ENCODE data around the gene THAP10. TPM values are rescaled to one million over a fixed set of nuclear protein-coding genes. Genes with fewer than 3 reads are reported as not detected.
A peak's percentile ranks its signal among the peaks of the same experiment; 100 is the strongest.

Gene THAP10
- total and polyA plus RNA-seq, 5 donors from 2014 or later, result not detected

- Mint-ChIP-seq H3K4me3 (no peak overlapping the region), H3K36me3 (no peaks in the 10 kb centered on the region), H3K27ac (no peak overlapping the region), H3K27me3 (no peaks in the 10 kb centered on the region), H3K9me3 (peaks cover 2 to 26% (median 4%) of the 10 kb centered on the region in 7 donors), H3K4me1 (no peaks in the 10 kb centered on the region)
- Histone ChIP-seq H3K27ac (ENCODE audit: insufficient read depth, low read length, poor library complexity, severe bottlenecking) (no peak overlapping the region), H3K9me3 (ENCODE audit: control insufficient read depth in 2 of 2, low read length in 2 of 2) (peaks cover 11 to 13% of the 10 kb centered on the region in 2 experiments), H3K36me3 (ENCODE audit: control insufficient read depth, insufficient read depth, low read length) (no peaks in the 10 kb centered on the region), H3K4me1 (ENCODE audit: control insufficient read depth, insufficient read depth, low read length, poor library complexity, severe bottlenecking) (no peaks in the 10 kb centered on the region), H3K4me3 (ENCODE audit: low read depth, low read length) (no peak overlapping the region), H3K27me3 (ENCODE audit: control insufficient read depth, insufficient read depth, low read length) (peaks cover 2% of the 10 kb centered on the region)
- ATAC-seq (ENCODE audit: low read depth in 2 of 2) (no peak), DNase-seq (no peak)
These were observed 15.7 kb upstream of the THAP10 start for GRCh38 chr15:70907784-70908471.

GRCh38 chr15:70906842-70907241 is 14.6 kb upstream of the THAP10 start:
- Mint-ChIP-seq H3K9me3 (peaks cover 2 to 26% (median 4%) of the 10 kb centered on the region in 7 donors), H3K27me3 (peaks cover 7% of the 10 kb centered on the region), H3K27ac (no peak overlapping the region), H3K4me3 (no peak overlapping the region), H3K36me3 (no peaks in the 10 kb centered on the region), H3K4me1 (no peaks in the 10 kb centered on the region)
- Histone ChIP-seq H3K27me3 (ENCODE audit: control insufficient read depth, insufficient read depth, low read length) (peaks cover 5% of the 10 kb centered on the region), H3K36me3 (ENCODE audit: control insufficient read depth, insufficient read depth, low read length) (no peaks in the 10 kb centered on the region), H3K4me1 (ENCODE audit: control insufficient read depth, insufficient read depth, low read length, poor library complexity, severe bottlenecking) (no peaks in the 10 kb centered on the region), H3K4me3 (ENCODE audit: low read depth, low read length) (no peak overlapping the region), H3K27ac (ENCODE audit: insufficient read depth, low read length, poor library complexity, severe bottlenecking) (no peak overlapping the region), H3K9me3 (ENCODE audit: control insufficient read depth in 2 of 2, low read length in 2 of 2) (peaks cover 11 to 13% of the 10 kb centered on the region in 2 experiments)
- no peak for ATAC-seq (ENCODE audit: low read depth in 2 of 2)
- DNase-seq, result no peak

GRCh38 chr15:70902107-70902506 is 9.9 kb upstream of the THAP10 start:
- H3K36me3 Mint-ChIP-seq, result no peaks in the 10 kb centered on the region
- no peaks in the 10 kb centered on the region for H3K4me1 ChIP-seq (ENCODE audit: control insufficient read depth, insufficient read depth, low read length, poor library complexity, severe bottlenecking)
- no peaks in the 10 kb centered on the region for H3K9me3 ChIP-seq (ENCODE audit: control insufficient read depth in 2 of 2, low read length in 2 of 2)
- peaks cover 0 to 6% (median 0%) of the 10 kb centered on the region in 7 donors for H3K9me3 Mint-ChIP-seq
- no peak overlapping the region for H3K4me3 Mint-ChIP-seq
- H3K27me3 Mint-ChIP-seq, result peaks cover 15% of the 10 kb centered on the region
- no peak for DNase-seq
- H3K36me3 ChIP-seq (ENCODE audit: control insufficient read depth, insufficient read depth, low read length), result no peaks in the 10 kb centered on the region
- H3K27ac Mint-ChIP-seq, result no peak overlapping the region
- H3K4me1 Mint-ChIP-seq, result no peaks in the 10 kb centered on the region
- no peak overlapping the region for H3K27ac ChIP-seq (ENCODE audit: insufficient read depth, low read length, poor library complexity, severe bottlenecking)
- no peak for ATAC-seq (ENCODE audit: low read depth in 2 of 2)
- H3K27me3 ChIP-seq (ENCODE audit: control insufficient read depth, insufficient read depth, low read length), result peaks cover 9% of the 10 kb centered on the region
- H3K4me3 ChIP-seq (ENCODE audit: low read depth, low read length), result no peak overlapping the region

GRCh38 chr15:70892912-70893560 is 803 bp upstream of the THAP10 start:
- peaks cover 13% of the 10 kb centered on the region for H3K4me1 ChIP-seq (ENCODE audit: control insufficient read depth, insufficient read depth, low read length, poor library complexity, severe bottlenecking)
- no peak for DNase-seq
- no peak for ATAC-seq (ENCODE audit: low read depth in 2 of 2)
- Mint-ChIP-seq H3K27me3 (peaks cover 63% of the 10 kb centered on the region), H3K4me1 (peaks cover 0 to 14% (median 9%) of the 10 kb centered on the region in 4 donors), H3K27ac (peak overlapping the region in 1 of 3 donors; percentile 38), H3K4me3 (peak overlapping the region; percentile 52 to 79 (median 77)), H3K9me3 (peaks cover 0 to 7% (median 0%) of the 10 kb centered on the region in 7 donors), H3K36me3 (no peaks in the 10 kb centered on the region)
- H3K27ac ChIP-seq (ENCODE audit: insufficient read depth, low read length, poor library complexity, severe bottlenecking), result no peak overlapping the region
- no peaks in the 10 kb centered on the region for H3K9me3 ChIP-seq (ENCODE audit: control insufficient read depth in 2 of 2, low read length in 2 of 2)
- H3K27me3 ChIP-seq (ENCODE audit: control insufficient read depth, insufficient read depth, low read length), result peaks cover 22% of the 10 kb centered on the region
- peak overlapping the region; percentile 65 for H3K4me3 ChIP-seq (ENCODE audit: low read depth, low read length)
- no peaks in the 10 kb centered on the region for H3K36me3 ChIP-seq (ENCODE audit: control insufficient read depth, insufficient read depth, low read length)

- Mint-ChIP-seq H3K9me3 (no peaks in the 10 kb centered on the region), H3K27me3 (peaks cover 29% of the 10 kb centered on the region), H3K27ac (no peak overlapping the region), H3K4me3 (no peak overlapping the region), H3K4me1 (no peaks in the 10 kb centered on the region), H3K36me3 (no peaks in the 10 kb centered on the region)
- Histone ChIP-seq H3K9me3 (ENCODE audit: control insufficient read depth in 2 of 2, low read length in 2 of 2) (no peaks in the 10 kb centered on the region), H3K27me3 (ENCODE audit: control insufficient read depth, insufficient read depth, low read length) (peaks cover 8% of the 10 kb centered on the region), H3K4me3 (ENCODE audit: low read depth, low read length) (no peak overlapping the region), H3K4me1 (ENCODE audit: control insufficient read depth, insufficient read depth, low read length, poor library complexity, severe bottlenecking) (no peaks in the 10 kb centered on the region), H3K36me3 (ENCODE audit: control insufficient read depth, insufficient read depth, low read length) (no peaks in the 10 kb centered on the region), H3K27ac (ENCODE audit: insufficient read depth, low read length, poor library complexity, severe bottlenecking) (no peak overlapping the region)
- no peak for ATAC-seq (ENCODE audit: low read depth in 2 of 2)
- DNase-seq, result no peak
These were observed 9.9 kb downstream of the THAP10 start for GRCh38 chr15:70882361-70882760.

- Mint-ChIP-seq H3K4me3 (no peak overlapping the region), H3K4me1 (no peaks in the 10 kb centered on the region), H3K27ac (peak overlapping the region in 1 of 3 donors; percentile 27), H3K36me3 (no peaks in the 10 kb centered on the region), H3K9me3 (peaks cover 0 to 3% (median 0%) of the 10 kb centered on the region in 7 donors), H3K27me3 (peaks cover 38% of the 10 kb centered on the region)
- Histone ChIP-seq H3K36me3 (ENCODE audit: control insufficient read depth, insufficient read depth, low read length) (no peaks in the 10 kb centered on the region), H3K9me3 (ENCODE audit: control insufficient read depth in 2 of 2, low read length in 2 of 2) (no peaks in the 10 kb centered on the region), H3K4me3 (ENCODE audit: low read depth, low read length) (no peak overlapping the region), H3K4me1 (ENCODE audit: control insufficient read depth, insufficient read depth, low read length, poor library complexity, severe bottlenecking) (no peaks in the 10 kb centered on the region), H3K27me3 (ENCODE audit: control insufficient read depth, insufficient read depth, low read length) (peaks cover 8% of the 10 kb centered on the region), H3K27ac (ENCODE audit: insufficient read depth, low read length, poor library complexity, severe bottlenecking) (no peak overlapping the region)
- no peak for ATAC-seq (ENCODE audit: low read depth in 2 of 2)
- no peak for DNase-seq
These were observed 11.5 kb downstream of the THAP10 start for GRCh38 chr15:70880781-70881180.

- Histone ChIP-seq H3K9me3 (ENCODE audit: control insufficient read depth in 2 of 2, low read length in 2 of 2) (no peaks in the 10 kb centered on the region), H3K27me3 (ENCODE audit: control insufficient read depth, insufficient read depth, low read length) (peaks cover 10% of the 10 kb centered on the region), H3K4me3 (ENCODE audit: low read depth, low read length) (no peak overlapping the region), H3K4me1 (ENCODE audit: control insufficient read depth, insufficient read depth, low read length, poor library complexity, severe bottlenecking) (no peaks in the 10 kb centered on the region), H3K27ac (ENCODE audit: insufficient read depth, low read length, poor library complexity, severe bottlenecking) (no peak overlapping the region), H3K36me3 (ENCODE audit: control insufficient read depth, insufficient read depth, low read length) (no peaks in the 10 kb centered on the region)
- Mint-ChIP-seq H3K27ac (no peak overlapping the region), H3K4me3 (no peak overlapping the region), H3K36me3 (no peaks in the 10 kb centered on the region), H3K27me3 (peaks cover 30% of the 10 kb centered on the region), H3K4me1 (no peaks in the 10 kb centered on the region), H3K9me3 (peaks cover 0 to 3% (median 0%) of the 10 kb centered on the region in 7 donors)
- no peak for DNase-seq
- ATAC-seq (ENCODE audit: low read depth in 2 of 2), result no peak
These were observed 12.8 kb downstream of the THAP10 start for GRCh38 chr15:70879401-70879800.

GRCh38 chr15:70876683-70877082 is 15.6 kb downstream of the THAP10 start:
- DNase-seq (no peak), ATAC-seq (ENCODE audit: low read depth in 2 of 2) (no peak)
- H3K36me3 ChIP-seq (ENCODE audit: control insufficient read depth, insufficient read depth, low read length), result no peaks in the 10 kb centered on the region
- H3K27ac ChIP-seq (ENCODE audit: insufficient read depth, low read length, poor library complexity, severe bottlenecking), result no peak overlapping the region
- peaks cover 0 to 6% (median 0%) of the 10 kb centered on the region in 7 donors for H3K9me3 Mint-ChIP-seq
- H3K9me3 ChIP-seq (ENCODE audit: control insufficient read depth in 2 of 2, low read length in 2 of 2), result no peaks in the 10 kb centered on the region
- peaks cover 22% of the 10 kb centered on the region for H3K27me3 Mint-ChIP-seq
- no peaks in the 10 kb centered on the region for H3K4me1 ChIP-seq (ENCODE audit: control insufficient read depth, insufficient read depth, low read length, poor library complexity, severe bottlenecking)
- H3K4me1 Mint-ChIP-seq, result no peaks in the 10 kb centered on the region
- H3K36me3 Mint-ChIP-seq, result no peaks in the 10 kb centered on the region
- H3K27ac Mint-ChIP-seq, result no peak overlapping the region
- no peak overlapping the region for H3K4me3 ChIP-seq (ENCODE audit: low read depth, low read length)
- H3K27me3 ChIP-seq (ENCODE audit: control insufficient read depth, insufficient read depth, low read length), result peaks cover 7% of the 10 kb centered on the region
- H3K4me3 Mint-ChIP-seq, result no peak overlapping the region
